GM19238 (cell line): ENCODE data around the gene PRSS3.
"Not testable (repeated sequence)": the region's sequence is repeated elsewhere in the genome, so short reads cannot be mapped to it uniquely, and the experiment has no call there.

ENCODE experiments used
- DNase-seq: peaks from one replicate; pipeline ENCODE4 v3.0.0; 2011; ENCODE audit warnings: low spot score; ENCODE audit not compliant: insufficient read length

PRSS3 gene

GRCh38 chr9:33817327-33818166, 22.2 kb downstream of the PRSS3 start:
- peak; percentile 47 for DNase-seq

DNA sequence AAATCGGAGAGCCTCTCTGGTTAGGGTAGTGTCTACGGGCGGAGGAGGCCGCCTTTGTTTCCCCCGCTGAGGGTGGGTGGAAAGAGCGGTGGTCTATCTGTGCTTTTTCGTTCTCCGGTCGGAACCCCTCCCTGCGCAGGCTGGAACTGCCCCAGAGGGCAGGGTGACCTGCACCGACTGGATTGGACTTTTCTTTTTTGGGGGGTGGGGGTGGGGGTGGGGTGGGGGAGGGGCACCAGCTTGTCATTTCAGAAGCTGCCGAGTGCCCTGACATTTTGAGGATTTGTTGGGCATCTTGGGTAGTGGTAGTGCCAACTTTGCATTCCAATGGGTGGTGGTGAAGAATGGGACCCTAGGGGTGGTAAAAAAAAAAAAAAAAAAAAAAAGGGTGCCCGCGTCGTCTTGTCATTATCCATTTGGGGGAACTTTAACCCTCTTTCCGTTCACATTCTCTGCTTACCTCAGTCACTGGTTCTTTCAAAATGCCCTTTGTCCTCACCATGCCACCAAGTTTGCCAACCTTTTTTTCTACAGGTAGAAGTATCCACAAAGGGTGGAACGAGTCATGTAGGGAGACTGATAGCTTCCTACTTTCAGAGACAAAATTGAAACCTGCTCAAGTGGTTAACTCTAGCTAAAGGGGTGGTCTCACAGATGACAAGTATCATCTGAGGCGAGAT, 22.9 kb downstream of the PRSS3 start:
- no peak for DNase-seq

GRCh38 chr9:33818847-33819500, 23.6 kb downstream of the PRSS3 start:
- DNase-seq = no peak

DNA sequence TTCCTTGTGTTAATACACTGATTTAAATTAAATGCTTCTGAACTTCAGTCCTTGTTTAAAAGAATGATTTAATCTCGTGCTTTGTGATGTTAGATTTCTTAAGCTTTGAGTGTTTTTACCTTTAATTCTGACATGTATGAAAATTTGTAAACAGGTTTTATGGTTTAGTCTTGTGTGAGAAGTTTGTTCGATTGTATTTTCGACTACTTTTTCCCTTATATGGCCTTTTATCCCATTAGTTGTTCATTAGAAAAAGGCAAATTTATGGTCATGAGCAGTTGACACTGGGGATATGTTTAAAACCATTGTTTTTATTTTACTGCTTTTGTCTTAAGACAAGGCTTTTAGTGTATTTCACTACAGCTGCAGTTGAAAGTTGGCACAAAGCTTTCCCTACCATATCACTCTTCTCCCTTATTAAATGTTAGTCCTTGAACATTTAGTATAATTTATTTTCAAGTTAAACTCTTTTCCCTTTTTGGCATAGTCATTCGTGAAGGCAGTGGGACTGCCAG, 24.9 kb downstream of the PRSS3 start:
- DNase-seq = no peak

- no peak for DNase-seq
Observed at GRCh38 chr9:33823801-33824200, 28.4 kb downstream of the PRSS3 start.

GRCh38 chr9:33827285-33827684, 31.9 kb downstream of the PRSS3 start:
- not testable (repeated sequence) for DNase-seq

DNA sequence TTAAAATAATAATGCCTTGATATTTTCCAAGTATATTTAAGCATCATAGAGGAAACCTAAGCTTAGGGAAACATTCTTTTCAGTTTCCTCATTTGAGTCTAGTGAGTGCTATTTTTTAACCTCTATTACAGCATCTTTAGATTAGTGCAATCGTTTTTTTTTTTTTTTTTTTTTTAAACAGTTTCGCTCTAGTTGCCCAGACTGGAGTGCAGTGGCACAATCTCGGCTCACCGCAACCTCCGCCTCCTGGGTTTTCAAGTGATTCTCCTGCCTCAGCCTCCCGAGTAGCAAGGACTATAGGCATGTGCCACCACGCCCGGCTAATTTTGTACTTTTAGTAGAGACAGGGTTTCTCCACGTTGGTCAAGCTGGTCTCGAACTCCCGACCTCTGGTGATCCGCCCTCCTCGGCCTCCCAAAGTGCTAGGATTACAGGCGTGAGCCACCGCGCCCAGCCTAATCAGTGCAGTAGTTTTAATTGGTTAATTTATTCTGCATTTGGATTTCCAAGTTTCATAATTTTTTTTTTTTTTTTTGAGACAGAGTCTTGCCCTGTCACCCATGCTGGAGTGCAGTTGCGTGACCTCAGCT, 34.4 kb downstream of the PRSS3 start:
- not testable (repeated sequence) for DNase-seq

- no peak for DNase-seq
Observed at GRCh38 chr9:33835625-33836260, 40.4 kb downstream of the PRSS3 start.

DNA sequence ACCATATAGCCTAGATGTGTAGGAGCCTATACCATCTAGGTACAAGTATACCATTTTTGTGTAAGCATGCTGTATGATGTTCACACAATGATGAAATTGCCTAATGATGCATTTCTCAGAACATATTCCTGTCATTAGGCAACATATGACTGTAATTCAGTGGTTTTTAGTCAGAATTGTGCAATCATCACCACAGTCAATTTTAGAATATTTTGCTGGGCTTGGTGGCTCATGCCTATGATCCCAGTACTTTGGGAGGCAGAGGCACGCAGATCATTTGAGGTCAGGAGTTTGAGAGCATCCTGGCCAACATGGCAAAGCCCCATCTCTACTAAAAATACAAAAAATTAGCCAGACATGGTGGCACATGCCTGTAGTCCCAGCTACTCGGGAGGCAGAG, 40.9 kb downstream of the PRSS3 start:
- not testable (repeated sequence) for DNase-seq

DNA sequence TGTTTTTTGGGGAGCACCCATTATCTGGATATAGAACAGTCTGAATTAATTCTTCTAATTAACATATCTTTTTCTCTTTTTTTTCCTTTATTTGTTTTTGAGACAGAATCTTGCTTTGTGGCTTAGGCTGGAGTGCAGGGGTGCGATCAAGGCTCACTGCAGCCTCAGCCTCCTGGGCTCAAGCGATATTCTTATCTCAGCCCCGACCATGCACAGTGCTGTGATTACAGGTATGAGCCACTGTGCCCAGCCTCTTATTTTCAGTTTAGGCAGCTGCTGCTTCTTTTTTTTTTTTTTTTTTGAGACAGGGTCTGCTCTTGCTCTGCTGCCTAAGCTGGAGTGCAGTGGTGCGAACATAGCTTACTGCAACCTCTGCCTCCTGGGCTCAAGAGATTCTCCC, 41.8 kb downstream of the PRSS3 start:
- no peak for DNase-seq

DNA sequence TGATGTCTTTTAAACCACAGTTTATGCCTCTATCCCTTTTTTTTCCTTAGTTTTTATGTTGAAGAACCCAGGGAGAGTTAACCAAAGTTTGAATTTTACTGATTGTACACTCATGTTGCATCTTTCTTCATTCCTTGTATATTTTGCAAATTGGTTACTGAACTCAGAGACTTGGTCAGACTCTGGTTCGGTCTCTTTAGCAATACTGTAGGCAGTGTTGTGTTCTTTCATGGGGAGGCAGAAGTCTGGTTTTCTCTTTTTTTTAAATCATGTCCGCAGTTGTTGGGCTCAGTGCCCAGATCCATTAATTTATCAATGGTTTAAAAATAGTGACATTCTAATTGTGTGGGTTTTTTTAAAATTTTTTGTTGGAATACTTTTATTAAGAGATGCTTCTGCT, 45.0 kb downstream of the PRSS3 start:
- no peak for DNase-seq

DNA sequence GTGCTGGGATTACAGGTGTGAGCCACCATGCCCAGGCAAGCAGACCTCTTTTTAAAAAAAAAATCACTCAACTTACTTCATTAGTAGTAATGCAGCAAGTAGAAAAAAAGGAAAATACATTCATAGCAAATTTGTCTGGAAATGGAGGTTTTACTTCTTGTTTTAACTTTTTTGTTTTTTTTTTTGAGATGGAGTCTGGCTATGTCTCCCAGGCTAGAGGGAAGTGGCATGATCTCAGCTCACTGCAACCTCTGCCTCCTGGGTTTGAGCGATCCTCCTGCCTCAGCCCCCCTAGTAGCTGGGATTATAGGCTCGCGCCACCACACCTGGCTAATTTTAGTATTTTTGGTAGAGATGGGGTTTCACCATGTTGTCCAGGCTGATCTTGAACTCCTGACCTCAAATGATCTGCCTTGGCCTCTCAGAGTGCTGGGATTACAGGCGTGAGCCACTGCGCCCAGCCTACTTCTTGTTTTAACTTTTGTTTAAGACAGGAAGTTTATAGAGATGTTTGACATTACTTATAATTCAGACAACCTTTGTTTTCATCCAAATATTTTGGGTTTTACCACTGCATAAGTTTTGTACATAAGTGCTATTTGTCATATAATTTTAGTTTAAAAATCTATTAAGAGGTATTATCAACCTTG, 48.1 kb downstream of the PRSS3 start:
- DNase-seq = no peak

DNA sequence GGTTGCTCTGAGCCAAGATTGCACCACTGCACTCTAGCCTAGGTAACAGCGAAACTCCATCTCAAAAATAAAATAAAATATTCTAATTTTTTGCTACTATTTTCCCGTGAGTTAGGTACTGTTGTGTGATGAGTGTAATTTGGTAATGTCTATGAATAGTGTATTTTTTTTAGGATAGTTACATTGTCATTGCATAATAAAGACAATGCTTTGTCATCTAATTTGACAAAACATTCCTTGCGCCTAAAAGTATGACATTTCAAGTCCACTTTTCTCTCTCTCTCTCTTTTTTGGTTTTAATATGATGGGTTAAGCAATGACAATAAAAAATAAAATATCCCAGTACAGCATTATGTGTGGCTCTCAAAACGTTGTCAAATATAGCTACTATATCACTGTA, 50.9 kb downstream of the PRSS3 start:
- no peak for DNase-seq

GRCh38 chr9:33847894-33848205, 52.5 kb downstream of the PRSS3 start:
- DNase-seq = not testable (repeated sequence)
